Endothelial cell of coronary artery (primary cell): ENCODE measurements around the gene U2SURP. TPM values are rescaled to one million over a fixed set of nuclear protein-coding genes. Genes with fewer than 3 reads are reported as not detected.

ENCODE experiments used
- total RNA-seq: library from RNA; depleted of rRNA; stranded (reverse); fragments of >200 nt; gene quantifications from 2 replicates; pipeline ENCODE4 v1.2.3, GENCODE V29; 2014

The U2SURP gene
- 48.3 and 49.7 TPM in 2 replicates for total RNA-seq

DNA sequence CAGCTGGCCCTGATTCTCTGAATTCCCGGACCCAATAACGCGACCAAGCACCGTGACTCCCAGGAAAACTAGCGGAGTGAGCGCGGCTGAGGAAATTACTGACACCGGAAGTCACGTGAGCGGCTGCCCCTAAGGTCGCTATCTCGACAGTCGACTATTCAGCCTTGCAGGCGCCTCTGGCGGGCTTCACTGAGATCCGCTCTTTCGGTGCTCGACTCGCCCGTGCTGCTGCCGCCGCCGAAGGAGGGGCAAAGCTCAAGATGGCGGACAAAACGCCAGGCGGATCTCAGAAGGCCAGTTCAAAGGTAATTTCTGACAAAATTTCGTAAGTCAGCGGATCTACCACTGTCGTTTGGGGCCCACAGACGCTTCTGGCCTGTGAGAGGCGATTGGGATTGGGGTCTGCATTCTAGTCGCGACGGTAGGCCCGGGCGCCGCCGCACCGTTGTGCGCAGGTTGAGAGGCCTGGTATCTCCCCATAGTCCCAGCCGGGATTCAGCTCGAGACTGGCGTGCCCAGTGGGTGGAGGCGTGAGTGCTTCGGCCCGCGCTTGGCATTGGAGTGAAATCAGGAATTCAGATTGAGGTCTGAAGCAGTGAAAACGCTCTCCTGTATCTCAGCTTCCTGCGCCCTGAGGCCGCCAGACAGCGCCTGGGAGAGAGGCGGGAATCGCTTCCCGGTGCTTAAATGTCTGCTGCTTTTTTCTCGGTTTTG is at the start of gene U2SURP:
Gene U2SURP, plus strand, starts transcription at position 202 of the 714 bp plus-strand sequence. Its CDS starts 59 bp downstream, at position 261.

DNA sequence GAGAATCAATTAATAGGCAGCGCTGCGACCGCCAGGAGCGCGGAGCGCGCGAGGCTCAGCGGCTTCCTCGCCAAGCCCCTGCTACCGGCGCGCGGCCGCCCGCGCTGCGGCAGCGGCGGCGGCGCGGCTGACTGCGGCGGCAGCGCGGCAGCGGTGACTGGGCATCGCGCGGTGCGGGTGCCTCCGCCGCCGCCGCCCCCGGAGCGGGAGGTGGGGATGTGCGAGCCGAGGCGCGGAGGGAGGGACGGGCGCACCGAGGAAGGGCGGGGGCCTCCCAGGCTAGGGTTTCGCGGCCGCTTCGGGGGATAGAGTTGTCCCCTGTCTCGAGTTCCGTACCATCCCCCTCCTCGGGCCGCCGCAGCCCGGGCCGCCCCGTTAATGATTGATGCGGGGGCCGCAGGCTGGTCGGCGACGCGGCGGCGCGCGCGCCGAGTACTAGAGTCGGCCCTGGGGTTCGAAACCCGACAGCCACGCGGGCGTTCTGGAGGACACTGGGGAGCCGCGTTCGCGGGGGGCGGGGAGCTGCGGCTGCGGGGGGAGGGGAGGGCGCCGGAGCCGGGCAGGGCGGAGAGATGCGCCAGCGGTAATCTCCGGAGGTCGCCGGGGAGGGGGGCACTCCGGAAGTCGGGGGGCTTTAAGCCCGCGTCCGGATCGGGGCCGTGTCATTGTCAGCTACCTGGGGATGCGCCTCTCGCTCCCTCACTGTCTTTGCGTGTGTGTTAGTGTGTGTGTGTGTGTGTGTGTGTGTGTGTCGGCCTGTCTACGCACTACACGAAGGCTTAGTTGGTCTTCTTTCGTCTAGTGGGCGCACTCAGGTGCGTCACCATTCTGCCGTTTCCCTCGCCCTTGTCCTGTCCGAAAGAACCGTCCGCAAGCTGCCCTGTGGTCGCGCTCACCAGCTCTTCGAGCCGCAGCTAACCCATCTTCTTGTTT is 37.6 kb upstream of the U2SURP start, which contains the start of gene PAQR9:
Gene PAQR9, minus strand, starts transcription at position 159 of the 933 bp plus-strand sequence. CDS start 338 bp downstream, outside the sequence.

Other genes starting within 250 kb of the U2SURP start
- 0.27 and 13.6 TPM in 2 replicates for gene PCOLCE2, start 112.5 kb upstream of the U2SURP start, total RNA-seq
- under 0.01 TPM in 1 of 2 replicates, not detected in the other for gene PAQR9, start 37.9 kb upstream of the U2SURP start, total RNA-seq
- gene CHST2, start 118.2 kb downstream of the U2SURP start, total RNA-seq, result 12.2 and 19.6 TPM in 2 replicates